ENCODE results near the gene HNF4A. TPM values are rescaled to one million over a fixed set of nuclear protein-coding genes. Genes with fewer than 3 reads are reported as not detected.

Gene HNF4A
- total RNA-seq, 2 donors from 2014 or later: 0.78 TPM; not detected in 1

GRCh38 chr20:44356353-44356723 lies 839 bp downstream of the HNF4A start:
- DNase-seq (ENCODE audit: low spot score) (no peak), ATAC-seq (ENCODE audit: insufficient number of reproducible peaks, low FRiP score, low read depth) (no peak)
- Histone ChIP-seq H3K27ac (no peak overlapping the region), H3K4me1 (ENCODE audit: control insufficient read depth in 1 of 2, low read depth in 2 of 2) (no peaks in the 10 kb centered on the region), H3K27me3 (replicated peaks; ENCODE audit: insufficient read depth) (no peaks in the 10 kb centered on the region), H3K36me3 (no peaks in the 10 kb centered on the region), H3K4me3 (no peak overlapping the region), H3K9me3 (no peaks in the 10 kb centered on the region)
- TF ChIP-seq CTCF (IDR thresholded peaks at IDR 0.05): no peak

- no peak overlapping the region for H3K27ac ChIP-seq
- H3K36me3 ChIP-seq: no peaks in the 10 kb centered on the region
- DNase-seq (ENCODE audit: low spot score) (no peak), ATAC-seq (ENCODE audit: insufficient number of reproducible peaks, low FRiP score, low read depth) (no peak)
- TF ChIP-seq CTCF (IDR thresholded peaks at IDR 0.05): no peak
- no peaks in the 10 kb centered on the region for H3K4me1 ChIP-seq (ENCODE audit: control insufficient read depth in 1 of 2, low read depth in 2 of 2)
- H3K27me3 ChIP-seq (replicated peaks; ENCODE audit: insufficient read depth): no peaks in the 10 kb centered on the region
- H3K4me3 ChIP-seq: no peak overlapping the region
- H3K9me3 ChIP-seq: no peaks in the 10 kb centered on the region
Observed at GRCh38 chr20:44357020-44357419, 1.5 kb downstream of the HNF4A start.

GRCh38 chr20:44357555-44358125 lies 2.1 kb downstream of the HNF4A start:
- Histone ChIP-seq H3K27me3 (replicated peaks; ENCODE audit: insufficient read depth) (no peaks in the 10 kb centered on the region), H3K4me3 (no peak overlapping the region), H3K36me3 (no peaks in the 10 kb centered on the region), H3K9me3 (no peaks in the 10 kb centered on the region), H3K4me1 (ENCODE audit: control insufficient read depth in 1 of 2, low read depth in 2 of 2) (no peaks in the 10 kb centered on the region), H3K27ac (no peak overlapping the region)
- no peak for TF ChIP-seq CTCF (IDR thresholded peaks at IDR 0.05)
- ATAC-seq (ENCODE audit: insufficient number of reproducible peaks, low FRiP score, low read depth) (no peak), DNase-seq (ENCODE audit: low spot score) (no peak)

- Histone ChIP-seq H3K9me3 (no peaks in the 10 kb centered on the region), H3K36me3 (no peaks in the 10 kb centered on the region), H3K27ac (no peak overlapping the region), H3K4me3 (no peak overlapping the region), H3K4me1 (ENCODE audit: control insufficient read depth in 1 of 2, low read depth in 2 of 2) (no peaks in the 10 kb centered on the region), H3K27me3 (replicated peaks; ENCODE audit: insufficient read depth) (no peaks in the 10 kb centered on the region)
- DNase-seq (ENCODE audit: low spot score) (no peak), ATAC-seq (ENCODE audit: insufficient number of reproducible peaks, low FRiP score, low read depth) (no peak)
- TF ChIP-seq CTCF (IDR thresholded peaks at IDR 0.05): no peak
Observed at GRCh38 chr20:44358776-44359175, 3.3 kb downstream of the HNF4A start.

GRCh38 chr20:44360221-44360620 lies 4.7 kb downstream of the HNF4A start:
- no peaks in the 10 kb centered on the region for H3K9me3 ChIP-seq
- no peak for TF ChIP-seq CTCF (IDR thresholded peaks at IDR 0.05)
- no peaks in the 10 kb centered on the region for H3K36me3 ChIP-seq
- H3K27me3 ChIP-seq (replicated peaks; ENCODE audit: insufficient read depth): no peaks in the 10 kb centered on the region
- ATAC-seq (ENCODE audit: insufficient number of reproducible peaks, low FRiP score, low read depth) (no peak), DNase-seq (ENCODE audit: low spot score) (no peak)
- no peak overlapping the region for H3K27ac ChIP-seq
- no peaks in the 10 kb centered on the region for H3K4me1 ChIP-seq (ENCODE audit: control insufficient read depth in 1 of 2, low read depth in 2 of 2)
- no peak overlapping the region for H3K4me3 ChIP-seq
